ENCODE measurements around the gene TANC2.

TANC2 gene

GRCh38 chr17:63002625-63003024, 36.6 kb downstream of the TANC2 start:
- no CpG with 5 or more reads among the region's 2 CpGs for WGBS, 2 experiments (ENCODE audit: insufficient coverage in 2 of 2)
- no peaks in the 10 kb centered on the region for H3K36me3 ChIP-seq (ENCODE audit: control insufficient read depth, insufficient read depth, low read length)
- H3K27ac ChIP-seq (ENCODE audit: low read depth, low read length, severe bottlenecking): no peak overlapping the region
- no peak overlapping the region for H3K4me3 ChIP-seq (ENCODE audit: extremely low read depth, insufficient read depth, low read length, poor library complexity, severe bottlenecking)
- no peaks in the 10 kb centered on the region for H3K9me3 ChIP-seq (ENCODE audit: control insufficient read depth, low read length)
- H3K4me1 ChIP-seq (ENCODE audit: control insufficient read depth, insufficient read depth, low read length, poor library complexity, severe bottlenecking): no peaks in the 10 kb centered on the region

- Histone ChIP-seq H3K4me3 (ENCODE audit: extremely low read depth, insufficient read depth, low read length, poor library complexity, severe bottlenecking) (no peak overlapping the region), H3K27ac (ENCODE audit: low read depth, low read length, severe bottlenecking) (no peak overlapping the region), H3K36me3 (ENCODE audit: control insufficient read depth, insufficient read depth, low read length) (peaks cover 6% of the 10 kb centered on the region), H3K9me3 (ENCODE audit: control insufficient read depth, low read length) (no peaks in the 10 kb centered on the region), H3K4me1 (ENCODE audit: control insufficient read depth, insufficient read depth, low read length, poor library complexity, severe bottlenecking) (no peaks in the 10 kb centered on the region)
- WGBS, 2 experiments (ENCODE audit: insufficient coverage in 2 of 2): no CpG with 5 or more reads among the region's 4 CpGs
Observed at GRCh38 chr17:63015824-63016223, 49.8 kb downstream of the TANC2 start.

Data from mesodermal cell (in vitro differentiated cells).